ENCODE results near the gene ENGASE.
A peak's percentile ranks its signal among the peaks of the same experiment; 100 is the strongest.
"Not testable (repeated sequence)": the region's sequence is repeated elsewhere in the genome, so short reads cannot be mapped to it uniquely, and the experiment has no call there.

The ENGASE gene

DNA sequence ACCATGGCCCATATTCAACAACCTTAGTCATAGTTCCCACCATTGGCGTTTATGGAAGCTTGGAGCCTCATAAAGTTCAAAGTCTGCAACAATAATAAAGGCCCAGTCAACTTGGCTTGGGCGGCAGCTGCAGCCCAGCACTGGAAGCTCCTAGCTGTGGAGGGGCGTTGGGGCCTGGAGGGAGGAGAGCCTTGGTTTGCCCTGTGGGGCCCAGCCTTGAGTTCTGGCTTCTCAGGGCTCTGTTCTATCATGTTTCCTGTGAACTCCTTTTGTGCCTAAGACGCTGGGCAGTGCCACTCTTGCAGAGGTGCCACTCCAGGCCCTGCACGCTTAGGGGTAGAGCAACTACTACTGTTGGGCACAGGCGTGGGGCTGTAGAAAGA lies 927 bp upstream of the ENGASE start:
- Histone ChIP-seq H3K9ac (ENCODE audit: low read length) (no peak overlapping the region), H3K27me3 (ENCODE audit: control insufficient read depth, insufficient read depth, low read length) (no peaks in the 10 kb centered on the region), H3K9me3 (ENCODE audit: control insufficient read depth, insufficient read depth, low read depth, low read length) (no peaks in the 10 kb centered on the region), H3K36me3 (ENCODE audit: control insufficient read depth, insufficient read depth, low read length) (peaks cover 7% of the 10 kb centered on the region), H3K4me3 (ENCODE audit: low read depth, low read length) (no peak overlapping the region), H3K27ac (ENCODE audit: low read depth, low read length) (no peak overlapping the region), H3K4me1 (ENCODE audit: control insufficient read depth, insufficient read depth, low read length) (0 out of 2 replicates have a peak, but pooled peaks cover 6% of the 10 kb centered on the region)

DNA sequence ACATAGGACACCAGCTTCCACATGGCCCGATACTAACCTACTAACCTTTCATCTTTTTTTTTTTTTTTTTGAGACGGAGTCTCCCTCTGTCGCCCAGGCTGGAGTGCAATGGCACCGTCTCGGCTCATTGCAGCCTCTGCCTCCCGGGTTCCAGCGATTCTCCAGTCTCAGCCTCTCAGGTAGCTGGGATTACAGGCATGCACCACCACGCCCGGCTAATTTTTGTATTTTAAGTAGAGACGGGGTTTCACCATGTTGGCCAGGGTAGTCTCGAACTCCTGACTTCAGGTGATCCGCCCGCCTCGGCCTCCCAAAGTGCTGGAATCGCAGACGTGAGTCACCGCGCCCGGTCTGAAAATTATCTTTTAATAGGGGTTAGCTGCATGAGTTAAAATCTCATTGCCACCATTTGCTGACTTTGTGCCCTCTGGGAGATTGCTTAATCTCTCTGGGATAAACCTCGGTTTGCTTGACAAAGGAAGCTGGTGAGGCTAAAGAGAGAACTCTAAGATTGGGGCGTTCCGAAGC lies 439 bp upstream of the ENGASE start:
- H3K9ac ChIP-seq (ENCODE audit: low read length); H3K27ac ChIP-seq (ENCODE audit: low read depth, low read length): not testable (repeated sequence)

DNA sequence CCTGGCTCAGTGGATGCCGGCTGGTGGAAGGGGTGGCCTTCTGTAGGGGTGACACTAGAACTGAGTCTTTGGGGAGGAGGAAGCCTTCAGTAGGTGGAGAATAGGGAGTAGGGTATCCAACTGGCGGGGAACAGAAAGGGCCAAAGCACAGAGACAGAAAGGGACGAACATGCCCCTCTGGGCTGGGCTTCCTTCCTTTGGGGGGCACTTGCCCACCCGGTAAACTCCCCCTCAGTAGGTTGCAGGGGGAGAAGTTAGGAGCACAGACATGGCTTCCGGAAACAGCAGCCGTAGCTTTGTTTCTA lies 774 bp downstream of the ENGASE start:
- H3K27ac ChIP-seq (ENCODE audit: low read depth, low read length): no peak overlapping the region
- peak overlapping the region; percentile 47 for H3K9ac ChIP-seq (ENCODE audit: low read length)
- 0 out of 2 replicates have a peak, but pooled peaks cover 6% of the 10 kb centered on the region for H3K4me1 ChIP-seq (ENCODE audit: control insufficient read depth, insufficient read depth, low read length)
- H3K27me3 ChIP-seq (ENCODE audit: control insufficient read depth, insufficient read depth, low read length): no peaks in the 10 kb centered on the region
- peaks cover 24% of the 10 kb centered on the region for H3K36me3 ChIP-seq (ENCODE audit: control insufficient read depth, insufficient read depth, low read length)
- H3K4me3 ChIP-seq (ENCODE audit: low read depth, low read length): peak overlapping the region; percentile 58
- no peaks in the 10 kb centered on the region for H3K9me3 ChIP-seq (ENCODE audit: control insufficient read depth, insufficient read depth, low read depth, low read length)

More for the DNA sequence above, 439 bp upstream of the ENGASE start:
- H3K36me3 ChIP-seq (ENCODE audit: control insufficient read depth, insufficient read depth, low read length): peaks cover 12% of the 10 kb centered on the region
- not testable (repeated sequence) for H3K4me3 ChIP-seq (ENCODE audit: low read depth, low read length); H3K4me1 ChIP-seq (ENCODE audit: control insufficient read depth, insufficient read depth, low read length); H3K9me3 ChIP-seq (ENCODE audit: control insufficient read depth, insufficient read depth, low read depth, low read length); H3K27me3 ChIP-seq (ENCODE audit: control insufficient read depth, insufficient read depth, low read length)

DNA sequence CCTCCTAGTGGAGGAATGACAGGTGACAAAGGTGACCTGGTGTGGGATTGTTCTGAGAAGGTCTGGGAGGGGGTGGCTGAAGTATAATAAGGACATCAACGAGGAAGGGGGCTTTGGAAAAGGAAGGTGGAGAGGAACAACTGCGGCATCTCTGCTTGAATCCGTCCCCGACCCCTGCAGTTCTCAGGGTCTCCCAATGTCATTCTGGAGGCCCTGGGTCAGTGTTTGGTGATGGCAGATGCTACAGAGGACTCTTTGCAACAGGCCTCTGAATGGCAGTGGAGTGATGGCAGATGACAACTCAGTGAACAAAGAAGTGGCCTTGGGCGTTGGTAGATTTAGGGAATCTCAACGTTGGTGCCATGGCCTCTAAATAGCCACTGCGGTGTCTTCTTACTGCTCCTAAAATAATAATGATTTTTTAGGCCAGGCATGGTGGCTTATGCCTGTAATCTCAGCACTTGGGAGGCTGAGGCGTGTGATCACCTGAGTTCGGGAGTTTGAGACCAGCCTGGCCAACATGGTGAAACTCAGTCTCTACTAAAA lies 1.3 kb downstream of the ENGASE start:
- H3K9ac ChIP-seq (ENCODE audit: low read length): no peak overlapping the region
- no peaks in the 10 kb centered on the region for H3K9me3 ChIP-seq (ENCODE audit: control insufficient read depth, insufficient read depth, low read depth, low read length)
- H3K36me3 ChIP-seq (ENCODE audit: control insufficient read depth, insufficient read depth, low read length): peaks cover 29% of the 10 kb centered on the region
- H3K27me3 ChIP-seq (ENCODE audit: control insufficient read depth, insufficient read depth, low read length): no peaks in the 10 kb centered on the region
- no peak overlapping the region for H3K27ac ChIP-seq (ENCODE audit: low read depth, low read length)
- peak overlapping the region; percentile 58 for H3K4me3 ChIP-seq (ENCODE audit: low read depth, low read length)
- H3K4me1 ChIP-seq (ENCODE audit: control insufficient read depth, insufficient read depth, low read length): 0 out of 2 replicates have a peak, but pooled peaks cover 6% of the 10 kb centered on the region

DNA sequence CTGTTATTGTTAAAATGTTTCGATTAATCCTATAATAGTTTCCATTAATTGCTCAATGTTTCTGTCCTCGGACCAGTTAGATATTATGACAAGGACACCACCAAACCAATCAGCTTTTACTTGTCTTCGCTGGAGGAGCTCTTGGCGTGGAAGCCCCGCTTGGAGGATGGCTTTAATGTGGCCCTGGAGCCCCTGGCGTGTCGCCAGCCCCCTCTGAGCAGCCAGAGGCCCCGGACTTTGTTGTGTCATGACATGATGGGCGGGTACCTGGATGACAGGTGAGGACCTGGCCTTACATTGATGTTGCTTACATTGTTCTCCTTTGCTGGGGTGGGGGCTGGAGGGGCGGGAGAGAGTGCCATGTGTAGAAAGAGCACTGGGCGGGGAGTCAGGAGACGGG lies 3.0 kb downstream of the ENGASE start:
- Histone ChIP-seq H3K4me1 (ENCODE audit: control insufficient read depth, insufficient read depth, low read length) (0 out of 2 replicates have a peak, but pooled peaks cover 6% of the 10 kb centered on the region), H3K36me3 (ENCODE audit: control insufficient read depth, insufficient read depth, low read length) (peaks cover 37% of the 10 kb centered on the region), H3K9ac (ENCODE audit: low read length) (no peak overlapping the region), H3K27ac (ENCODE audit: low read depth, low read length) (no peak overlapping the region), H3K27me3 (ENCODE audit: control insufficient read depth, insufficient read depth, low read length) (no peaks in the 10 kb centered on the region), H3K9me3 (ENCODE audit: control insufficient read depth, insufficient read depth, low read depth, low read length) (no peaks in the 10 kb centered on the region), H3K4me3 (ENCODE audit: low read depth, low read length) (no peak overlapping the region)

DNA sequence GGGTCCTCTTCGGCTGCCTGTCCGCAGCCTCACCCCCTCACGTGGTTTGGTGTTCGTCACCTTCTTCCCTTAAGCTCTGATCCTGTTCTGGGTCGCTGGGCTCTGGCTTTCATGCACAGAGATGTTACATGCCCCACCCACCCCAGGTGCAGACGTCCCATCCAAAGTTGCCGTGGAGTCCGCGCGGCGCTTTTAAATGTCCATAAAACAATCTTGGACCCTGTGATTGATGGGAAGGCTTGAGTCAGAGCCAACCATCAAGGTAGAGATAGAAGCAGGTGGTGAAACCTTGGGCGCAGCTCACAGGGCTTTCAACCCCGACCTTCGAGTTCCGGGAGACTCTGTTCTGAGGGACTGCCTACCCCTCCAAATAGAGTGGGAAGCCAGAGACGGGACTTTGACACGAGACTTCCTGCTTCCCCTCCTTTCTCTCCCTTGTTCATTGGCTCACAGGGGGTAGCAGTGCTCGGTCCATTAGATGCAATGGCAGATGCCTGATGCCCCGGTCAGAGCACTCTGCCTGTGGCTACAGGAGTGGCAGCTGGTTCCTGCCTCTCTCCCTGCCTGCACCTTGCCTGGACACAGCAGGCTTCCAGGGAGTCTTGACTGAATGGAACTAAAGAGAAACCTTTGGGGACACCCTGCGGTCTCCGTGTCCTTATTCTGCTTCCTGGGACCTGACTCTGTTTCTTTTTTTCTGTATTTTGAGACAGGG lies 4.0 kb downstream of the ENGASE start:
- H3K27me3 ChIP-seq (ENCODE audit: control insufficient read depth, insufficient read depth, low read length): no peaks in the 10 kb centered on the region
- no peaks in the 10 kb centered on the region for H3K9me3 ChIP-seq (ENCODE audit: control insufficient read depth, insufficient read depth, low read depth, low read length)
- 0 out of 2 replicates have a peak, but pooled peaks cover 6% of the 10 kb centered on the region for H3K4me1 ChIP-seq (ENCODE audit: control insufficient read depth, insufficient read depth, low read length)
- H3K4me3 ChIP-seq (ENCODE audit: low read depth, low read length): no peak overlapping the region
- H3K9ac ChIP-seq (ENCODE audit: low read length): no peak overlapping the region
- peaks cover 46% of the 10 kb centered on the region for H3K36me3 ChIP-seq (ENCODE audit: control insufficient read depth, insufficient read depth, low read length)
- no peak overlapping the region for H3K27ac ChIP-seq (ENCODE audit: low read depth, low read length)

DNA sequence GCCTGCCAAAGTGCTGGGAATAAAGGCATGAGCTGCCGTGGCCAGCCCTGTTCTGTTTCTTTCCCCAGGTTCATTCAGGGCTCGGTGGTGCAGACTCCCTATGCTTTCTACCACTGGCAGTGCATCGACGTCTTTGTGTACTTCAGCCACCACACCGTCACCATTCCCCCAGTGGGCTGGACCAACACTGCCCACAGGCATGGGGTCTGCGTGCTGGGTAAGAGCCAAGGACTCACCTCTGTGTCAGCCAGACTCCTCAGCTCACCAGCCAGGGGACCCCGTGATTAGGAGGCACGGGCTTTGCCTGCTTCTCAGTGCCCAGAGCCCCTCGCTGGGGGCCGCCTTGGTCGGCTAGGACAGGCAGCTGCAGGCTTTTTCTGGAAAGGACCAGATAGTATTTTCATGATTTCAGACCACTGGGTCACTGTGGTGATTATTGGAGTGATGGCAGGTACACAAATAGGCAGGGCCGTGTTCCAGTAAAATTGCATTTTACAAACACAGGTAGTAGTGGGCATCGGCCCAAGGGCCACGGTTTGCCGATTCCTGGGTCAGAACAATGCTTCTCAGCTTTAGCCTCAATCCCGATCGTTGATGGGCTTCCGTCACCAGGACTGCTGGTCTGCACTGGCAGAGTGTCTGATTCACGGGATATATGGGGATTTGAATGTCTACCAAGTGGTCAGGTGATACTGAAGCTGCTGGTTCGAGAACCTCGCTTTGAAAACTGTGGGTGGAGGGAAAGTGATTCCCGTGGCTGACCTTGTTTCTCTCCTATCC lies 5.0 kb downstream of the ENGASE start:
- Histone ChIP-seq H3K9ac (ENCODE audit: low read length) (no peak overlapping the region), H3K4me3 (ENCODE audit: low read depth, low read length) (no peak overlapping the region), H3K27me3 (ENCODE audit: control insufficient read depth, insufficient read depth, low read length) (no peaks in the 10 kb centered on the region), H3K9me3 (ENCODE audit: control insufficient read depth, insufficient read depth, low read depth, low read length) (no peaks in the 10 kb centered on the region), H3K27ac (ENCODE audit: low read depth, low read length) (no peak overlapping the region), H3K36me3 (ENCODE audit: control insufficient read depth, insufficient read depth, low read length) (peaks cover 54% of the 10 kb centered on the region), H3K4me1 (ENCODE audit: control insufficient read depth, insufficient read depth, low read length) (0 out of 2 replicates have a peak, but pooled peaks cover 6% of the 10 kb centered on the region)

DNA sequence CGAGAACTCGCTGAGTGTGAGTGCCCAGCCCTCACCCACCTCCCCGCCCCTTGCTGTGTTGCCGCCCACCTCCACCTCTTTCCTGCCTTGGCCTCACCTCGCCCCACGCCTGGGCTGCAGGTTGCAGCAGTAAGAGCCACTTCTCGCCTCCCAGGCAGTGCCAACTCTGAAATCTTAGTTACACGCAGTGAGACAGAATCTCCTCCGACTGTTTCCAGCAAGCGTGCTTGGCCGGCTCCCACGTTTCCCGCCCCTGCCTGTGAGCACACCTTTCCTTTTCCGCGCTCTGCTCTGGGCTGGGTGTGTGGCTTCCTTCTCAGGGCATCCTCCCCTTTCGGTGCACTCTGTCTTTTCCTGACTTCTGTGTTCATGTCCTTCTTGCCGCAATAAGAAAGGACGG lies 5.7 kb downstream of the ENGASE start:
- Histone ChIP-seq H3K36me3 (ENCODE audit: control insufficient read depth, insufficient read depth, low read length) (peaks cover 61% of the 10 kb centered on the region), H3K9ac (ENCODE audit: low read length) (no peak overlapping the region), H3K9me3 (ENCODE audit: control insufficient read depth, insufficient read depth, low read depth, low read length) (no peaks in the 10 kb centered on the region), H3K4me1 (ENCODE audit: control insufficient read depth, insufficient read depth, low read length) (0 out of 2 replicates have a peak, but pooled peaks cover 6% of the 10 kb centered on the region), H3K27ac (ENCODE audit: low read depth, low read length) (no peak overlapping the region), H3K27me3 (ENCODE audit: control insufficient read depth, insufficient read depth, low read length) (no peaks in the 10 kb centered on the region), H3K4me3 (ENCODE audit: low read depth, low read length) (no peak overlapping the region)

DNA sequence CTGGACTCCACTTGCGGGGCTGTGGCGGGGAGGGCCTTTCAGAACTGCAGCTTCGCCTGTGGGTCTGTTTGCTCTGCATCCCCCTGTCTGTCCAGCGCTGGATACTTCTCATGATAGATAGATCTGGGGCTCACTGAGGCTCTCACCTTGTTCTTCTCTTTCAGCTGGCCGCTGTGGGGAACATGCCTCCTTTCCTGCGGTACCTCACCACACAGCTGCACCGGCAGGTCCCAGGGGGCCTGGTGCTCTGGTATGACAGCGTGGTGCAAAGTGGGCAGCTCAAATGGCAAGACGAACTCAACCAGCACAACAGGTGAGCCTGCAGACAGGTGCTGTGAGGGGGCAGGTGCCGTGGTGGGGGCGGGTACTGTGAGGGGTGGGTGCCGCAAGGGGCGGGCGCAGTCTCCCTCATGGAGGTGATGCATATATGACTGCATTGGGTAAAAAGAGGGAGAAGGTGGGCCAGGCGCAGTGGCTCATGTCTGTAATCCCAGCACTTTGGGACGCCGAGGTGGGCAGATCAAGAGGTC lies 6.2 kb downstream of the ENGASE start:
- H3K27ac ChIP-seq (ENCODE audit: low read depth, low read length): no peak overlapping the region

DNA sequence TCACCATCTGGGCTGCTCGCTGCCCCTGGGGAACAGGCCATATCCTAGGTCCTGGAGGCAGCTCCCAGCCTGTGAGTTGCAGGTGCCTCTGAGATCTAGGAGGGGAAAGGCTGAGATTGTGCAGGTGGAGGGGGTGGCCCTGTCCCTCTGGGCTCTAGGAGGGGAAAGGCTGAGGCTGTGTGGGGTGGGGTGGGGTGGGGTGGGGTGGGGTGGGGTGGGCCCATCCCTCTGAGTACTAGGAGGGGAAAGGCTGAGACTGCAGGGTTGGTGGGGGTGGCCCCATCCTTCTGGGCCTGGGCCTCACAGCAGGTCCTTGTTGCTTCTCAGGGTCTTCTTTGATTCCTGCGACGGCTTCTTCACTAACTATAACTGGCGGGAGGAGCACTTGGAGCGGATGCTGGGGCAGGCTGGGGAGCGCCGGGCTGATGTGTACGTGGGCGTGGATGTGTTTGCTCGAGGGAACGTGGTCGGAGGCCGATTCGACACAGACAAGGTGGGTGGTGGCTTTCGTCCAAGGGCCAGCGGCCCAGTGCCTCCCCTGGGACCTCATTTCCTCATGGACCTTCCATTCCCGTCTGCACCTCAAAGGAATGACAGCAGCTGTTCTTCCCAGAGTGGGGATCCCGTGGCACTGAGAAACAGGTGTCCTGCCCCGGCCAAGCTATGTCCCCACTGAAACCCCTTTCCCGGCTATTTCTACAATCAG lies 7.1 kb downstream of the ENGASE start:
- H3K4me3 ChIP-seq (ENCODE audit: low read depth, low read length): no peak overlapping the region
- H3K9ac ChIP-seq (ENCODE audit: low read length): no peak overlapping the region
- peaks cover 72% of the 10 kb centered on the region for H3K36me3 ChIP-seq (ENCODE audit: control insufficient read depth, insufficient read depth, low read length)
- H3K9me3 ChIP-seq (ENCODE audit: control insufficient read depth, insufficient read depth, low read depth, low read length): no peaks in the 10 kb centered on the region
- no peaks in the 10 kb centered on the region for H3K27me3 ChIP-seq (ENCODE audit: control insufficient read depth, insufficient read depth, low read length)
- H3K27ac ChIP-seq (ENCODE audit: low read depth, low read length): no peak overlapping the region
- H3K4me1 ChIP-seq (ENCODE audit: control insufficient read depth, insufficient read depth, low read length): no peaks in the 10 kb centered on the region

More for the DNA sequence above, 6.2 kb downstream of the ENGASE start:
- Histone ChIP-seq H3K36me3 (ENCODE audit: control insufficient read depth, insufficient read depth, low read length) (peaks cover 65% of the 10 kb centered on the region), H3K4me3 (ENCODE audit: low read depth, low read length) (no peak overlapping the region), H3K9me3 (ENCODE audit: control insufficient read depth, insufficient read depth, low read depth, low read length) (no peaks in the 10 kb centered on the region), H3K9ac (ENCODE audit: low read length) (no peak overlapping the region), H3K27me3 (ENCODE audit: control insufficient read depth, insufficient read depth, low read length) (no peaks in the 10 kb centered on the region), H3K4me1 (ENCODE audit: control insufficient read depth, insufficient read depth, low read length) (0 out of 2 replicates have a peak, but pooled peaks cover 1% of the 10 kb centered on the region)
